ENCODE data around the gene ZSCAN18. TPM values are rescaled to one million over a fixed set of nuclear protein-coding genes. Genes with fewer than 3 reads are reported as not detected.

ZSCAN18 gene
- total RNA-seq, 1 experiment from 2014 or later = 9.2 TPM

- Histone ChIP-seq H3K36me3 (replicated peaks; ENCODE audit: control insufficient read depth, insufficient read depth, low read length) (no peaks in the 10 kb centered on the region), H3K4me3 (ENCODE audit: insufficient read depth, low read depth, low read length) (no peak overlapping the region), H3K27me3 (ENCODE audit: control insufficient read depth, insufficient read depth, low read length) (no peaks in the 10 kb centered on the region)
- DNase-seq = peak; percentile 78
Observed at GRCh38 chr19:58042495-58043340, 55.3 kb downstream of the ZSCAN18 start.

- Histone ChIP-seq H3K4me3 (ENCODE audit: insufficient read depth, low read depth, low read length) (no peak overlapping the region), H3K36me3 (replicated peaks; ENCODE audit: control insufficient read depth, insufficient read depth, low read length) (no peaks in the 10 kb centered on the region), H3K27me3 (ENCODE audit: control insufficient read depth, insufficient read depth, low read length) (no peaks in the 10 kb centered on the region)
- DNase-seq = peak; percentile 24
Observed at GRCh38 chr19:58040751-58041525, 57.1 kb downstream of the ZSCAN18 start.

DNA sequence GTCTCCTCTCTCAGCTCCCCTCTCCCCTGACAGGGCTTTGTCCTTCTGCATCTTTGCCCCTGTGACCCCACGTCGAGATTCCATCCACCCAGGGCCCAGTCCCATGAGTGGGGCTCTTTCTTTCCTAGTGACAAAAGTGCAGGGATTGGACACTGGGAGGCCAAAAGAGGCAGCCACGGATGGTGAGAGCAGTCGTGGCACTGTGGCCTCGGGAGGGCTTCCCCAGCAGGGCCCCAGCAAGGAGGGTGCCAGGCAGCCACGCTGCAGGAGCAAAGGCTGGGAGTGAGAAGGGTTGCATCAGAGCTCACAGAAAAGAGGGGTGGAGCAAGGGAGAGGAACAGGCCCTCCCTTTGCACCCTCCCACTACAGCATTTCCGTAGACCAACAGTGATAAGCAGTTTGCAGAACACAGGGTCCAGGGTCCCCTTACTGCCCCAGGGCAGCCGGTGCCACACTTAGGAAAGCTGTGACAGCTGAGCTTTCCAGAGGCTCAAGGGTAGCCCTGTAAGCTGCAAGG is 59.3 kb downstream of the ZSCAN18 start:
- Histone ChIP-seq H3K27me3 (ENCODE audit: control insufficient read depth, insufficient read depth, low read length) (no peaks in the 10 kb centered on the region), H3K4me3 (ENCODE audit: insufficient read depth, low read depth, low read length) (no peak overlapping the region), H3K36me3 (replicated peaks; ENCODE audit: control insufficient read depth, insufficient read depth, low read length) (no peaks in the 10 kb centered on the region)
- peak; percentile 41 for DNase-seq

GRCh38 chr19:58037927-58038687 is 59.9 kb downstream of the ZSCAN18 start:
- Histone ChIP-seq H3K4me3 (ENCODE audit: insufficient read depth, low read depth, low read length) (no peak overlapping the region), H3K27me3 (ENCODE audit: control insufficient read depth, insufficient read depth, low read length) (no peaks in the 10 kb centered on the region), H3K36me3 (replicated peaks; ENCODE audit: control insufficient read depth, insufficient read depth, low read length) (no peaks in the 10 kb centered on the region)
- peak; percentile 56 for DNase-seq

DNA sequence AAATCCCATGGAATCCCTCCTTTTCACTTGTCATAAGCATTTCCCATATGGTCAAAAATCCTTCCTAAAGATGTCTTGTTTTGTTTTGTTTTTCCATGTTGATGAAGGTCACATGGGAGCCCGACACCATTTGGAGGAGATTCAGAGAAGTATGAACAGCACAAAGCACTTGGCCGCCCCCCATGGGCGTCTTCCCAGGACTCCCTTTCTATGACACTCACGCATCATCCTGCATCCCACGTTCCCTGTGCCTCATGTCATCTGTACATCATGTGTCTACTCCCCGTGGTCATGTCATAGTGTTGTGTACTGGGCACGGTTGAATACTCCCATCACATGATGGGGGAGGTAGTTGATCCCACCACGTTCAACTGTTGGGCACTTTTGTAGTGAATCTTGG is 62.2 kb downstream of the ZSCAN18 start:
- Histone ChIP-seq H3K36me3 (replicated peaks; ENCODE audit: control insufficient read depth, insufficient read depth, low read length) (no peaks in the 10 kb centered on the region), H3K4me3 (ENCODE audit: insufficient read depth, low read depth, low read length) (no peak overlapping the region), H3K27me3 (ENCODE audit: control insufficient read depth, insufficient read depth, low read length) (no peaks in the 10 kb centered on the region)
- peak; percentile 20 for DNase-seq

DNA sequence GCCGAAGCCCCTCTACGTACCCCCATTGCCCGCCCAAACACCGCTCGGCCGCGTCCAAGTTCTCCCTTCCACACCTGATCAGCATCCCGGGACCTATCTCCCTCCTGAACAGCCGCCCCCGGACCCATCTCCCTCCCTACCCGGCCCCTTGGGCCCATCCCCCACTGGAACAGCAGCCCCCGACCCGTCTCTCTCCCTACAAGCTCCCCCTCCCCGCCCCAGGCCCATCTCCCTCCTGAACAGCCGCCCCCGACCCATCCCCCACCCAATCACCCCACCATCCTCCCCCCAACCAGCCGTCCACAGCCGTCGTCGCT is 63.6 kb downstream of the ZSCAN18 start:
- DNase-seq = peak; percentile 66
- H3K27me3 ChIP-seq (ENCODE audit: control insufficient read depth, insufficient read depth, low read length) = no peaks in the 10 kb centered on the region
- H3K36me3 ChIP-seq (replicated peaks; ENCODE audit: control insufficient read depth, insufficient read depth, low read length) = no peaks in the 10 kb centered on the region
- H3K4me3 ChIP-seq (ENCODE audit: insufficient read depth, low read depth, low read length) = peak overlapping the region; percentile 37; the same call in 1 of the 2 replicates

Other genes starting within 250 kb of the ZSCAN18 start
- gene ZNF587, start 248.4 kb downstream of the ZSCAN18 start, total RNA-seq (2014; rRNA removed; shearing (Covaris generic)) = 19.0 and 19.7 TPM in 2 replicates
- gene ZNF814, start 209.2 kb downstream of the ZSCAN18 start, total RNA-seq (2014; rRNA removed; shearing (Covaris generic)) = 16.8 and 24.3 TPM in 2 replicates
- 8.1 and 10.6 TPM in 2 replicates for gene ZNF417, start 181.6 kb downstream of the ZSCAN18 start, total RNA-seq (2014; rRNA removed; shearing (Covaris generic))
- gene ZNF418, start 162.8 kb downstream of the ZSCAN18 start, total RNA-seq (2014; rRNA removed; shearing (Covaris generic)) = 5.7 and 6.0 TPM in 2 replicates
- gene ZNF256, start 150.5 kb downstream of the ZSCAN18 start, total RNA-seq (2014; rRNA removed; shearing (Covaris generic)) = 4.0 and 6.8 TPM in 2 replicates
- gene C19orf18, start 123.7 kb downstream of the ZSCAN18 start, total RNA-seq (2014; rRNA removed; shearing (Covaris generic)) = 0.38 TPM in 1 of 2 replicates, not detected in the other
- 16.9 and 19.7 TPM in 2 replicates for gene ZNF606, start 95.4 kb downstream of the ZSCAN18 start, total RNA-seq (2014; rRNA removed; shearing (Covaris generic))
- not detected in 2 replicates for gene ZSCAN1, start 64.2 kb downstream of the ZSCAN18 start, total RNA-seq (2014; rRNA removed; shearing (Covaris generic))
- gene ZNF135, start 38.9 kb downstream of the ZSCAN18 start, total RNA-seq (2014; rRNA removed; shearing (Covaris generic)) = 0.07 TPM in 1 of 2 replicates, not detected in the other
- 9.1 and 14.2 TPM in 2 replicates for gene ZNF329, start 52.6 kb upstream of the ZSCAN18 start, total RNA-seq (2014; rRNA removed; shearing (Covaris generic))
- gene ZNF274, start 84.8 kb upstream of the ZSCAN18 start, total RNA-seq (2014; rRNA removed; shearing (Covaris generic)) = 18.8 and 26.0 TPM in 2 replicates
- gene ZNF544, start 130.7 kb upstream of the ZSCAN18 start, total RNA-seq (2014; rRNA removed; shearing (Covaris generic)) = 31.6 and 35.4 TPM in 2 replicates
- gene ZNF8, start 180.7 kb upstream of the ZSCAN18 start, total RNA-seq (2014; rRNA removed; shearing (Covaris generic)) = 9.4 and 11.9 TPM in 2 replicates
- gene ERVK3-1, start 207.1 kb upstream of the ZSCAN18 start, total RNA-seq (2014; rRNA removed; shearing (Covaris generic)) = 21.7 and 24.8 TPM in 2 replicates
- 2.6 and 2.7 TPM in 2 replicates for gene ZSCAN22, start 228.8 kb upstream of the ZSCAN18 start, total RNA-seq (2014; rRNA removed; shearing (Covaris generic))

Measured in H7 (cell line).